Measurements from ENCODE around the gene COPG2. TPM values are rescaled to one million over a fixed set of nuclear protein-coding genes. Genes with fewer than 3 reads are reported as not detected.

The COPG2 gene
- total RNA-seq, 1 experiment from 2014 or later, result 77.7 TPM

DNA sequence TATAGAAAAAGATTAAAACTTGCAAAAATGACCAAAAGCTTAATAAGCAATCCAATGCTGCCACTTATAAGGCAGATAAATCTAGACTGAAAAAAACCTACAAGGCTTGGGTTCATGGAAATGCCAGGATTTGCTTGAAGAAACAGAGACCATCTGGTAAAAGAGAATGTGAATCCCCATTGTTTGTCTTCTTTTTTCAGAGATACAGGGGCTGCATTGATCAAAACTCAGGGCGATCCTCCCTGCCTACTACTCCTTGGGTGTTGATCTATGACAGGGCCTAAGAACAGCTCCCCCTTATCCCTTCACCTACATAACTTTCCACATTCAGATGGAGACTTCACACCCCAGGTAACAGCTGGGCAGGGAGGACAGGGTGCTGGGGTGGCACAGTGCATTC is 21.1 kb upstream of the COPG2 start:
- no peak overlapping the region for H4K5ac ChIP-seq (ENCODE audit: insufficient read length, low read depth, low read length)
- no peak overlapping the region for H2BK12ac ChIP-seq (ENCODE audit: insufficient read length, low read depth, low read length)
- no peak overlapping the region for H3K23ac ChIP-seq (ENCODE audit: insufficient read length, low read depth, low read length)
- H2BK5ac ChIP-seq (ENCODE audit: insufficient read length, low read length), result no peak overlapping the region
- no peaks in the 10 kb centered on the region for H3K79me2 ChIP-seq (ENCODE audit: insufficient read depth, low read length)
- H3T11ph ChIP-seq (ENCODE audit: low read length), result no peak overlapping the region
- H3K79me1 ChIP-seq (ENCODE audit: insufficient read depth, low read depth, low read length, poor library complexity, severe bottlenecking), result no peaks in the 10 kb centered on the region
- no peaks in the 10 kb centered on the region for H3K4me1 Mint-ChIP-seq
- no peak overlapping the region for H3K14ac ChIP-seq (ENCODE audit: insufficient read depth, low read length)
- no peaks in the 10 kb centered on the region for H3K4me1 ChIP-seq (ENCODE audit: insufficient read depth, low read length)
- no peak overlapping the region for H2BK20ac ChIP-seq (ENCODE audit: low read depth, low read length, poor library complexity, severe bottlenecking)
- no peaks in the 10 kb centered on the region; the same call in 1 of the 2 replicates for H3K27me3 Mint-ChIP-seq (ENCODE audit: low read depth)
- H3K4ac ChIP-seq (ENCODE audit: low read depth, low read length), result no peak overlapping the region
- H2BK120ac ChIP-seq (ENCODE audit: low read depth, low read length, poor library complexity, severe bottlenecking), result no peak overlapping the region
- no CpG with 5 or more reads among the region's 1 CpG for WGBS (ENCODE audit: extremely low coverage, insufficient read length, low lambda C conversion rate)
- peaks cover 13% of the 10 kb centered on the region for H3K9me3 ChIP-seq (ENCODE audit: control insufficient read depth, low read depth, low read length)
- no peak overlapping the region for H3K4me3 Mint-ChIP-seq
- H4K91ac ChIP-seq (ENCODE audit: insufficient read length, low read depth, low read length), result no peak overlapping the region
- peaks cover 10 to 13% of the 10 kb centered on the region in 2 experiments for H3K9me3 Mint-ChIP-seq
- no peaks in the 10 kb centered on the region for H4K20me1 ChIP-seq (ENCODE audit: control insufficient read depth, insufficient read depth, insufficient read length)
- no peak overlapping the region for H3K4me2 ChIP-seq (ENCODE audit: insufficient read depth, insufficient read length, low read length)
- TF ChIP-seq, protein P1, sequence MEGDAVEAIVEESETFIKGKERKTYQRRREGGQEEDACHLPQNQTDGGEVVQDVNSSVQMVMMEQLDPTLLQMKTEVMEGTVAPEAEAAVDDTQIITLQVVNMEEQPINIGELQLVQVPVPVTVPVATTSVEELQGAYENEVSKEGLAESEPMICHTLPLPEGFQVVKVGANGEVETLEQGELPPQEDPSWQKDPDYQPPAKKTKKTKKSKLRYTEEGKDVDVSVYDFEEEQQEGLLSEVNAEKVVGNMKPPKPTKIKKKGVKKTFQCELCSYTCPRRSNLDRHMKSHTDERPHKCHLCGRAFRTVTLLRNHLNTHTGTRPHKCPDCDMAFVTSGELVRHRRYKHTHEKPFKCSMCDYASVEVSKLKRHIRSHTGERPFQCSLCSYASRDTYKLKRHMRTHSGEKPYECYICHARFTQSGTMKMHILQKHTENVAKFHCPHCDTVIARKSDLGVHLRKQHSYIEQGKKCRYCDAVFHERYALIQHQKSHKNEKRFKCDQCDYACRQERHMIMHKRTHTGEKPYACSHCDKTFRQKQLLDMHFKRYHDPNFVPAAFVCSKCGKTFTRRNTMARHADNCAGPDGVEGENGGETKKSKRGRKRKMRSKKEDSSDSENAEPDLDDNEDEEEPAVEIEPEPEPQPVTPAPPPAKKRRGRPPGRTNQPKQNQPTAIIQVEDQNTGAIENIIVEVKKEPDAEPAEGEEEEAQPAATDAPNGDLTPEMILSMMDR (conservative IDR thresholded peaks at IDR 0.05), result no peak
- no peaks in the 10 kb centered on the region for H3K23me2 ChIP-seq (ENCODE audit: insufficient read length, low read depth, low read length, poor library complexity, severe bottlenecking)
- H3K56ac ChIP-seq (ENCODE audit: insufficient read length, low read depth, low read length), result no peak overlapping the region
- no peak overlapping the region for H3K27ac ChIP-seq (ENCODE audit: insufficient read length, low read depth, low read length)
- no peak for DNase-seq
- no peak overlapping the region for H4K8ac ChIP-seq (replicated peaks; ENCODE audit: insufficient read length, low read depth, low read length)
- H2BK15ac ChIP-seq (ENCODE audit: low read depth, low read length), result no peak overlapping the region
- no peak overlapping the region for H3K27ac Mint-ChIP-seq
- peaks cover 0 to 8% (median 4%) of the 10 kb centered on the region in 3 experiments; a peak in 3 of 7 replicates for H3K36me3 Mint-ChIP-seq (ENCODE audit: insufficient read depth in 1 of 3, low read depth in 3 of 3)
- H3K27me3 ChIP-seq (ENCODE audit: insufficient read depth, low read length), result no peaks in the 10 kb centered on the region
- no peak overlapping the region for H2AFZ ChIP-seq (ENCODE audit: low read length)
- H2AK5ac ChIP-seq (ENCODE audit: insufficient read length, low read length), result no peak overlapping the region
- H3K9ac ChIP-seq (ENCODE audit: extremely low read depth, insufficient read length, low read length), result no peak overlapping the region
- no peak overlapping the region for H3K18ac ChIP-seq (ENCODE audit: insufficient read length, low read depth, low read length)
